ENCODE measurements around the gene UQCRC1.

DNA sequence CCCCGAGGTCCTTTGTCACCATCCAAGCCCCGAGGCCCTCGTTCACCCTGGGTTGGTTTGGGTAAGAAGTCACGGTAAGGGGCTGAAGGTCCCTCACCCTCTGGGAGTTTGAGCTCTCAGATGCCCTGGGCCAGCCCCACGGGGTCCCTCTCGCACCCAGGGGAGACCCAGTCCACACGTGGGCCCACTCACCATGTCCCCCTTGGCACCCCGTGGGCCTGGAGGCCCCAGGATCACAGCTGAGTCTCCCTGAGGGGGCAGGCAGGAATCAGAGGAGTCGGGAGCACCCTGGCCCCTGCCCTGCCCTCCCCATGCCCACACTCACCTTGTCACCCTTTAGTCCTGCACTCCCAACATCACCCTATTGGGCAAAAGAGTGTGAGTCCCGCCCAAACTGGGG lies 40.0 kb downstream of the UQCRC1 start:
- TF ChIP-seq, protein P1, sequence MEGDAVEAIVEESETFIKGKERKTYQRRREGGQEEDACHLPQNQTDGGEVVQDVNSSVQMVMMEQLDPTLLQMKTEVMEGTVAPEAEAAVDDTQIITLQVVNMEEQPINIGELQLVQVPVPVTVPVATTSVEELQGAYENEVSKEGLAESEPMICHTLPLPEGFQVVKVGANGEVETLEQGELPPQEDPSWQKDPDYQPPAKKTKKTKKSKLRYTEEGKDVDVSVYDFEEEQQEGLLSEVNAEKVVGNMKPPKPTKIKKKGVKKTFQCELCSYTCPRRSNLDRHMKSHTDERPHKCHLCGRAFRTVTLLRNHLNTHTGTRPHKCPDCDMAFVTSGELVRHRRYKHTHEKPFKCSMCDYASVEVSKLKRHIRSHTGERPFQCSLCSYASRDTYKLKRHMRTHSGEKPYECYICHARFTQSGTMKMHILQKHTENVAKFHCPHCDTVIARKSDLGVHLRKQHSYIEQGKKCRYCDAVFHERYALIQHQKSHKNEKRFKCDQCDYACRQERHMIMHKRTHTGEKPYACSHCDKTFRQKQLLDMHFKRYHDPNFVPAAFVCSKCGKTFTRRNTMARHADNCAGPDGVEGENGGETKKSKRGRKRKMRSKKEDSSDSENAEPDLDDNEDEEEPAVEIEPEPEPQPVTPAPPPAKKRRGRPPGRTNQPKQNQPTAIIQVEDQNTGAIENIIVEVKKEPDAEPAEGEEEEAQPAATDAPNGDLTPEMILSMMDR (IDR thresholded peaks at IDR 0.05): no peak
- TF ChIP-seq EP300 (IDR thresholded peaks at IDR 0.05) (no peak), POLR2AphosphoS5 (IDR thresholded peaks at IDR 0.05) (no peak), POLR2A (IDR thresholded peaks at IDR 0.05) (no peak)

All from upper lobe of left lung (tissue), 4 donors.